NCI-H1048 (cell line): ENCODE data around the gene TRIM28.
"Not testable (repeated sequence)": the region's sequence is repeated elsewhere in the genome, so short reads cannot be mapped to it uniquely, and the experiment has no call there.

Experiments
- DNase-seq: peaks from one replicate; lab custom pipeline; 2025; lab: John Stamatoyannopoulos, UW

The TRIM28 gene

GRCh38 chr19:58561373-58562121 lies 17.7 kb downstream of the TRIM28 start:
- no peak for DNase-seq

- no peak for DNase-seq
Observed at GRCh38 chr19:58562122-58563033, 18.5 kb downstream of the TRIM28 start.

GRCh38 chr19:58563034-58563573 lies 19.2 kb downstream of the TRIM28 start:
- DNase-seq, result no peak

- no peak for DNase-seq
Observed at GRCh38 chr19:58563823-58564222, 20.0 kb downstream of the TRIM28 start.

- DNase-seq, result no peak
Observed at GRCh38 chr19:58566989-58567388, 23.1 kb downstream of the TRIM28 start.

GRCh38 chr19:58568453-58569130 lies 24.7 kb downstream of the TRIM28 start:
- no peak for DNase-seq

GRCh38 chr19:58569191-58569942 lies 25.5 kb downstream of the TRIM28 start:
- DNase-seq, result no peak

- no peak for DNase-seq
Observed at GRCh38 chr19:58569943-58570670, 26.2 kb downstream of the TRIM28 start.

GRCh38 chr19:58570770-58571574 lies 27.1 kb downstream of the TRIM28 start:
- no peak for DNase-seq

GRCh38 chr19:58571575-58571947 lies 27.7 kb downstream of the TRIM28 start:
- no peak for DNase-seq

- DNase-seq, result no peak
Observed at GRCh38 chr19:58572026-58572817, 28.4 kb downstream of the TRIM28 start.

- DNase-seq, result no peak
Observed at GRCh38 chr19:58572818-58573657, 29.2 kb downstream of the TRIM28 start, which contains the start of gene MZF1. Gene MZF1 (minus strand): TSS chr19:58573335. CDS start chr19:58571389, 1,946 bp downstream.

GRCh38 chr19:58573658-58574164 lies 29.8 kb downstream of the TRIM28 start:
- no peak for DNase-seq

GRCh38 chr19:58575183-58576041 lies 31.5 kb downstream of the TRIM28 start:
- DNase-seq, result no peak

- not testable (repeated sequence) for DNase-seq
Observed at GRCh38 chr19:58577581-58577980, 33.7 kb downstream of the TRIM28 start.

GRCh38 chr19:58578012-58578925 lies 34.4 kb downstream of the TRIM28 start:
- DNase-seq, result no peak
